ENCODE data around the gene RALB. TPM values are rescaled to one million over a fixed set of nuclear protein-coding genes. Genes with fewer than 3 reads are reported as not detected.

The RALB gene
- polyA plus RNA-seq, 1 experiment: 69.6 TPM

GRCh38 chr2:120299561-120299960 lies 46.9 kb downstream of the RALB start:
- TF ChIP-seq CTCF (IDR thresholded peaks at IDR 0.05; ENCODE audit: low read depth, low read length): no peak
- CTCF ChIA-PET: interaction anchor here (1.8 to 6.4 kb wide), 2 partner anchors 14 to 16 kb away, joined by 14 to 50 read pairs; no protein-coding TSS in a partner anchor
- Histone ChIP-seq H3K9me3 (ENCODE audit: control insufficient read depth, insufficient read depth, low read length) (no peaks in the 10 kb centered on the region), H3K27ac (ENCODE audit: low read depth, low read length) (no peak overlapping the region), H3K4me3 (ENCODE audit: low read depth, low read length) (no peak overlapping the region), H3K27me3 (ENCODE audit: control insufficient read depth, insufficient read depth, low read length) (no peaks in the 10 kb centered on the region)
- no peak for DNase-seq (ENCODE audit: low read depth, low spot score)
- POLR2A ChIA-PET: no interaction called here

GRCh38 chr2:120300385-120300784 lies 47.7 kb downstream of the RALB start:
- ChIA-PET CTCF (interaction anchor here (0.5 to 6.4 kb wide), 2 partner anchors 11 to 14 kb away, joined by 3 to 50 read pairs; no protein-coding TSS in a partner anchor), POLR2A (no interaction called here)
- Histone ChIP-seq H3K9me3 (ENCODE audit: control insufficient read depth, insufficient read depth, low read length) (no peaks in the 10 kb centered on the region), H3K27ac (ENCODE audit: low read depth, low read length) (no peak overlapping the region), H3K4me3 (ENCODE audit: low read depth, low read length) (no peak overlapping the region), H3K27me3 (ENCODE audit: control insufficient read depth, insufficient read depth, low read length) (no peaks in the 10 kb centered on the region)
- DNase-seq (ENCODE audit: low read depth, low spot score): no peak
- no peak for TF ChIP-seq CTCF (IDR thresholded peaks at IDR 0.05; ENCODE audit: low read depth, low read length)

GRCh38 chr2:120301284-120301683 lies 48.6 kb downstream of the RALB start:
- no peak for DNase-seq (ENCODE audit: low read depth, low spot score)
- Histone ChIP-seq H3K4me3 (ENCODE audit: low read depth, low read length) (no peak overlapping the region), H3K27me3 (ENCODE audit: control insufficient read depth, insufficient read depth, low read length) (no peaks in the 10 kb centered on the region), H3K27ac (ENCODE audit: low read depth, low read length) (no peak overlapping the region), H3K9me3 (ENCODE audit: control insufficient read depth, insufficient read depth, low read length) (no peaks in the 10 kb centered on the region)
- ChIA-PET POLR2A (no interaction called here), CTCF (interaction anchor here (0.6 to 6.4 kb wide), 2 partner anchors 13 to 379 kb away, joined by 3 to 50 read pairs; no protein-coding TSS in a partner anchor)
- TF ChIP-seq CTCF (IDR thresholded peaks at IDR 0.05; ENCODE audit: low read depth, low read length): no peak

GRCh38 chr2:120302301-120302700 lies 49.6 kb downstream of the RALB start:
- Histone ChIP-seq H3K27ac (ENCODE audit: low read depth, low read length) (no peak overlapping the region), H3K27me3 (ENCODE audit: control insufficient read depth, insufficient read depth, low read length) (no peaks in the 10 kb centered on the region), H3K4me3 (ENCODE audit: low read depth, low read length) (no peak overlapping the region), H3K9me3 (ENCODE audit: control insufficient read depth, insufficient read depth, low read length) (no peaks in the 10 kb centered on the region)
- DNase-seq (ENCODE audit: low read depth, low spot score): no peak
- CTCF ChIA-PET: interaction anchor here (0.5 to 2.2 kb wide), 4 partner anchors 11 to 36 kb away, joined by 3 to 11 read pairs (median 4); no protein-coding TSS in a partner anchor
- no peak for TF ChIP-seq CTCF (IDR thresholded peaks at IDR 0.05; ENCODE audit: low read depth, low read length)
- POLR2A ChIA-PET: no interaction called here

GRCh38 chr2:120303177-120303576 lies 50.5 kb downstream of the RALB start:
- H3K27me3 ChIP-seq (ENCODE audit: control insufficient read depth, insufficient read depth, low read length): no peaks in the 10 kb centered on the region
- no peak overlapping the region for H3K27ac ChIP-seq (ENCODE audit: low read depth, low read length)
- H3K9me3 ChIP-seq (ENCODE audit: control insufficient read depth, insufficient read depth, low read length): no peaks in the 10 kb centered on the region
- ChIA-PET CTCF (interaction anchor here (0.6 to 2.2 kb wide), 3 partner anchors 10 to 651 kb away, joined by 4 to 11 read pairs (median 4); no protein-coding TSS in a partner anchor), POLR2A (no interaction called here)
- no peak overlapping the region for H3K4me3 ChIP-seq (ENCODE audit: low read depth, low read length)
- no peak for DNase-seq (ENCODE audit: low read depth, low spot score)
- no peak for TF ChIP-seq CTCF (IDR thresholded peaks at IDR 0.05; ENCODE audit: low read depth, low read length)

Data from AG04450 (cell line).